IPS DF 4.7 (cell line): ENCODE measurements around the gene GRK1.

Experiments
- DNase-seq: peaks from one replicate; pipeline ENCODE4 v3.0.0-alpha.2; 2013; ENCODE audit warnings: low spot score; ENCODE audit errors: extremely low read depth

The GRK1 gene

GRCh38 chr13:113775451-113776145, 108.6 kb downstream of the GRK1 start:
- DNase-seq, result no peak

- DNase-seq, result no peak
Observed at GRCh38 chr13:113776231-113777125, 109.5 kb downstream of the GRK1 start.

- DNase-seq, result no peak
Observed at GRCh38 chr13:113777311-113778260, 110.6 kb downstream of the GRK1 start.

- no peak for DNase-seq
Observed at GRCh38 chr13:113781571-113781970, 114.6 kb downstream of the GRK1 start.

- no peak for DNase-seq
Observed at GRCh38 chr13:113782472-113782871, 115.5 kb downstream of the GRK1 start.

GRCh38 chr13:113783200-113783881, 116.3 kb downstream of the GRK1 start:
- no peak for DNase-seq

GRCh38 chr13:113783966-113784644, 117.1 kb downstream of the GRK1 start:
- DNase-seq, result no peak

- DNase-seq, result no peak
Observed at GRCh38 chr13:113784645-113785024, 117.6 kb downstream of the GRK1 start.

- no peak for DNase-seq
Observed at GRCh38 chr13:113785051-113786010, 118.3 kb downstream of the GRK1 start.

- no peak for DNase-seq
Observed at GRCh38 chr13:113786262-113786841, 119.3 kb downstream of the GRK1 start.
